SIG-M5 treated with dmso at 0.1 percent for 504 hours (cell line): ENCODE results near the gene LILRB3.
A peak's percentile ranks its signal among the peaks of the same experiment; 100 is the strongest.
"Not testable (repeated sequence)": the region's sequence is repeated elsewhere in the genome, so short reads cannot be mapped to it uniquely, and the experiment has no call there.

ENCODE experiments used
- DNase-seq: peaks from one replicate; lab custom pipeline; 2025; ENCODE audit not compliant: unreplicated experiment; lab: John Stamatoyannopoulos, UW

Gene LILRB3

DNA sequence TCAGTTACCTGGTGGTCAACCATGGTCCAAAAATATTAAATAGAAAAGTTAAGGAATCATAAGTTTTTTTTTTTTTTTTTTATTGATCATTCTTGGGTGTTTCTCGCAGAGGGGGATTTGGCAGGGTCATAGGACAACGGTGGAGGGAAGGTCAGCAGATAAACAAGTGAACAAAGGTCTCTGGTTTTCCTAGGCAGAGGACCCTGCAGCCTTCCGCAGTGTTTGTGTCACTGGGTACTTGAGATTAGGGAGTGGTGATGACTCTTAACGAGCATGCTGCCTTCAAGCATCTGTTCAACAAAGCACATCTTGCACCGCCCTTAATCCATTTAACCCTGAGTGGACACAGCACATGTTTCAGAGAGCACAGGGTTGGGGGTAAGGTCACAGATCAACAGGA, 8.6 kb downstream of the LILRB3 start:
- not testable (repeated sequence) for DNase-seq

DNA sequence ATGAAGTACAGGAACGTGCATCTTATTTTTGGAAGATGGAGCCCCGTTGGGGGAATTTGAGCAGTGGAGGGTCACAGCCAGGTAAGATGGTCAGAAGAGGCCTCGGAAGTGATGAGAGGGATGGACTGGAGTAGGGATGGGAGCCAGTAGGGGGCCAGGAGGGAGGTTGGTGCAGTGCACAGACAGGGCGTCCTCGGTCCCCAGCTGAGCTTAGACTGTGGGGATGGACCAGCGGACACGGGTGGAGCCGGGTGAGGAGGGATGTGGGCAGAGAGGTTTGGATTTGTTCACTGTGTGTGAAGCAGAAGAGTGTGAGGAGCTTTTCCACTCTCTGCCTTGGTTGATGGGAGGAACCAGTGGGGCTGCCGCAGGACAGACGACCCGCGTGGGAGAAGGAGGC, 11.6 kb downstream of the LILRB3 start:
- no peak for DNase-seq

DNA sequence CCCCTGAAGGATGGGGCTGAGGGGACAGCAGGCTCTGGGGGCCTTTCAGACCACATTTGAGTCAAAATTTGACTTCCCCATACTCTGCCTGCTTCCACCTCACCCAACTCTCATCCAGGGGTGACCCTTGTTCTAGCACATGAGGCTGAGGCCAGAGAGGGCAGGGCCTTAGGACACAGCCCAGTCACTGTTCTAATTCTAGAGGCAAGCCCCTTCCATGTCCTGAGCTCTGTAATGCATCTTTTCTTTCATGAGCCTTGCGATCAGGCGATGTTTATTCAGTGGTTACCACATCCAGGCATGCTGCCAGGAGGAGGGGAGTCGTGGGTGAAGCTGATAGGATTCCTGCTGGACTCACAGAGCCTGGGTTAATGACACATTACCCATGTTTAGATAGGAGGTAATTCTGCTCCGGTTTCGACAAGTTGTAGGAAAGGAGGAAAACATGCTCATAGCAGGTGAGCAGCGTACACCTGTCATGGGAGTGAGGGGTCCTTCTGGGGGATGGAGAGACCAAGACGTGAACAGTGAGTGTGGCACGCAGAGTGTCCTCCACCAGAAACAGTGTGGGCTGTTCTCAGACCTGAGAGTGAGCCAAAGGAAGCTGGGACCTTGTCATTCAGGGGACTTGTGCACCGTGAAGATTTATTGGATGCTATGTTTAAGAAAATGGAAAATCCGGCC, 12.9 kb downstream of the LILRB3 start:
- DNase-seq, result peak; percentile 71

- no peak for DNase-seq
These were observed 13.6 kb downstream of the LILRB3 start for GRCh38 chr19:54209058-54209810.

- no peak for DNase-seq
These were observed 14.1 kb downstream of the LILRB3 start for GRCh38 chr19:54208784-54209057.

GRCh38 chr19:54207983-54208783, 14.6 kb downstream of the LILRB3 start:
- peak; percentile 99 for DNase-seq

DNA sequence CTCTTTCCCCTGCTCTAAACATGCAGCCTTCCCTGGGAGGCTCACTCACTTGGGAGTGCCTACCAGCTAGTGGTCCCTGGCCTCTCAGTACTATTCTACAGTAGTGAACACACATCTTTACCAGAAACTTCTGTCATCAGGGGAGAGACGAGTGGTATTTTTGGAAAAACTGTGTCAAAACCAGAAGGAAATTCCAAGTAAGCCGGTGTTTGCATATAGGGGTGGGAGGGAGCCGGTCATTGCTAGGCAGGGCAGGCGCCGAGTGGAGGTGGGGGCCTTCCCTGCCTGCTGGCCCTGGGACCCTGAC, 15.2 kb downstream of the LILRB3 start:
- DNase-seq, result peak; percentile 63

DNA sequence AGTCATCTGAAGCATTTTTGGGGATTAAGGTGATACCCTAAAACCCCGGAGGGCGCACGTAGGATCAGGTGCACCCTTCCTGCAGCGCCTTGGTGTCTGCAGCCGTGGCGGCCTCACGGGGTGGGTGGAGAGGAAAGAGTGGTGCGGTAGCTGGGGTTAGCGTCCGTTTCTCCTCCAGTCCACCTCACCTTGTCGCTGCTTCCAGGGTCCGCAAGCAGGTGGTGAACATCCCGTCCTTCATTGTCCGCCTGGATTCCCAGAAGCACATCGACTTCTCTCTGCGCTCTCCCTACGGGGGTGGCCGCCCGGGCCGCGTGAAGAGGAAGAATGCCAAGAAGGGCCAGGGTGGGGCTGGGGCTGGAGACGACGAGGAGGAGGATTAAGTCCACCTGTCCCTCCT, 15.6 kb downstream of the LILRB3 start:
- not testable (repeated sequence) for DNase-seq

- DNase-seq, result no peak
These were observed 16.0 kb downstream of the LILRB3 start for GRCh38 chr19:54206831-54207177.

- no peak for DNase-seq
These were observed 16.6 kb downstream of the LILRB3 start for GRCh38 chr19:54206030-54206830.

GRCh38 chr19:54204767-54205468, 17.9 kb downstream of the LILRB3 start:
- DNase-seq, result no peak

GRCh38 chr19:54203151-54203611, 19.6 kb downstream of the LILRB3 start:
- no peak for DNase-seq

- DNase-seq, result no peak
These were observed 20.8 kb downstream of the LILRB3 start for GRCh38 chr19:54201980-54202379.

- DNase-seq, result no peak
These were observed 21.6 kb downstream of the LILRB3 start for GRCh38 chr19:54201172-54201701.

DNA sequence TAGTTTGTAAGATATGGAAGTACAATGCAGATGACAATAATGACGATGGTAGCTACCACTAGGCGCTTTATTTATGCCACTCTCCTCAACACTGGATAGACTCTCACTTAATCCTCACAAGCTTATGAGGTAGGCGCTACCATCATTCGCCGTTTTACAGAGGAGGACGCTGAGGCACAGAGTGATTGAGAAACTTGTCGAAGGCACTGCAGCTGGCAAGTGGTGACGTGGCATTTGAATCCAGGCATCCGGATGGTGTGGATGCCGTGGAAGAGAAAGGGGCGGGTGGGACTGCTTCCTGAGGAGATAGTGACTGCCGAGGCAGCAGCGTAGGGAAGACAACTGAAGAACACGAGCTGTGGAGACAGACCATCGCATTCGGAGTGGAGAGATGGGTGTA, 23.4 kb downstream of the LILRB3 start:
- DNase-seq, result no peak

- no peak for DNase-seq
These were observed 25.7 kb downstream of the LILRB3 start for GRCh38 chr19:54197121-54197520.

DNA sequence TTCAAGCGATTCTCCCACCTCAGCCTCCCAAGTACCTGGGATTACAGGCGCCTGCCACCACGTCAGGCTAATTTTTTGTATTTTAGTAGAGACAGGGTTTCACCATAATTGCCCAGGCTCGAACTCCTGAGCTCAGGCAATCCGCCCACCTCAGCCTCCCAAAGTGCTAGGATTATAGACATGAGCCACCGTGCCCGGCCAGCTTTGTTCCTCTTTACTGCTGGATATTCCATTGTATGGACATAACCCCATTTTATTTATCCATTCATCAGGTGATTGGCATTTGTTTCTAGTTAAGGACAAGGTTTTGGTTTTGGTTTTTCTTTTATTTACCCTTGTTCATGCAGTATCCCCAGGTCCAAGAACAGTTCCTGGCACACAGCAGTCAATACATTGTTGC, 26.3 kb downstream of the LILRB3 start:
- no peak for DNase-seq

DNA sequence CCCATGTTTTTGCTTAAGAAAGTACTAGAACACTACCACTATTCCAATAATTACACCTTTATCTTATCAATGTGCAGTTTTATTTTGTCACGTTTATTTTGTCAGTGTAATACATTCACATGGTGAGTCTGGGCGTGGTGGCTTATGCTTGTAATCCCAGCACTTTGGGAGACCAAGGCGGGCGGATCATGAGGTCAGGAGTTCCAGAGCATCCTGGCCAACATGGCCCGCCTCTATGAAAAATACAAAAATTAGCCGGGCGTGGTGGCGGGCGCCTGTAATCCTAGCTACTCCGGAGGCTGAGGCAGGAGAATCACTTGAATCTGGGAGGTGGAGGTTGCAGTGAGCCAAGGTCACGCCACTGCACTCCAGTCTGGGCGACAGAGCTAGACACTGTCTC, 28.3 kb downstream of the LILRB3 start:
- DNase-seq, result not testable (repeated sequence)

- no peak for DNase-seq
These were observed 29.8 kb downstream of the LILRB3 start for GRCh38 chr19:54193011-54193410.

GRCh38 chr19:54191811-54192453, 30.9 kb downstream of the LILRB3 start:
- DNase-seq, result no peak
